SK-N-SH treated with all-trans-retinoic acid at 6 μM for 48 hours (cell line): ENCODE results near the gene GFPT1.

Experiments
- GLIS3 ChIP-seq: fragments of 250-450 bp; sonication (Bioruptor Pico); IDR thresholded peaks from 2 replicates; pipeline ENCODE4 v1.5.0; 2020; ENCODE audit warnings: mild to moderate bottlenecking, moderate library complexity
- TSHZ2 ChIP-seq: fragments of 250-450 bp; sonication (Bioruptor Pico); IDR thresholded peaks from 2 replicates; pipeline ENCODE4 v1.5.0; 2020; ENCODE audit warnings: mild to moderate bottlenecking, moderate library complexity
- TF ChIP-seq, protein P1 (sequence below): fragments of 250-450 bp; sonication (Bioruptor Pico); IDR thresholded peaks from 2 replicates; pipeline ENCODE4 v1.8.0; 2020; ENCODE audit warnings: mild to moderate bottlenecking, moderate library complexity, borderline replicate concordance

- TF ChIP-seq TSHZ2 = no peak
- TF ChIP-seq, protein P1, sequence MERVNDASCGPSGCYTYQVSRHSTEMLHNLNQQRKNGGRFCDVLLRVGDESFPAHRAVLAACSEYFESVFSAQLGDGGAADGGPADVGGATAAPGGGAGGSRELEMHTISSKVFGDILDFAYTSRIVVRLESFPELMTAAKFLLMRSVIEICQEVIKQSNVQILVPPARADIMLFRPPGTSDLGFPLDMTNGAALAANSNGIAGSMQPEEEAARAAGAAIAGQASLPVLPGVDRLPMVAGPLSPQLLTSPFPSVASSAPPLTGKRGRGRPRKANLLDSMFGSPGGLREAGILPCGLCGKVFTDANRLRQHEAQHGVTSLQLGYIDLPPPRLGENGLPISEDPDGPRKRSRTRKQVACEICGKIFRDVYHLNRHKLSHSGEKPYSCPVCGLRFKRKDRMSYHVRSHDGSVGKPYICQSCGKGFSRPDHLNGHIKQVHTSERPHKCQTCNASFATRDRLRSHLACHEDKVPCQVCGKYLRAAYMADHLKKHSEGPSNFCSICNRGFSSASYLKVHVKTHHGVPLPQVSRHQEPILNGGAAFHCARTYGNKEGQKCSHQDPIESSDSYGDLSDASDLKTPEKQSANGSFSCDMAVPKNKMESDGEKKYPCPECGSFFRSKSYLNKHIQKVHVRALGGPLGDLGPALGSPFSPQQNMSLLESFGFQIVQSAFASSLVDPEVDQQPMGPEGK (CRISPR knock-in tag) = no peak
- no peak for TF ChIP-seq GLIS3 (CRISPR knock-in tag)
Measured at GRCh38 chr2:69368588-69368987, 18.4 kb downstream of the GFPT1 start.
